ENCODE results near the gene MCF2L.

DNA sequence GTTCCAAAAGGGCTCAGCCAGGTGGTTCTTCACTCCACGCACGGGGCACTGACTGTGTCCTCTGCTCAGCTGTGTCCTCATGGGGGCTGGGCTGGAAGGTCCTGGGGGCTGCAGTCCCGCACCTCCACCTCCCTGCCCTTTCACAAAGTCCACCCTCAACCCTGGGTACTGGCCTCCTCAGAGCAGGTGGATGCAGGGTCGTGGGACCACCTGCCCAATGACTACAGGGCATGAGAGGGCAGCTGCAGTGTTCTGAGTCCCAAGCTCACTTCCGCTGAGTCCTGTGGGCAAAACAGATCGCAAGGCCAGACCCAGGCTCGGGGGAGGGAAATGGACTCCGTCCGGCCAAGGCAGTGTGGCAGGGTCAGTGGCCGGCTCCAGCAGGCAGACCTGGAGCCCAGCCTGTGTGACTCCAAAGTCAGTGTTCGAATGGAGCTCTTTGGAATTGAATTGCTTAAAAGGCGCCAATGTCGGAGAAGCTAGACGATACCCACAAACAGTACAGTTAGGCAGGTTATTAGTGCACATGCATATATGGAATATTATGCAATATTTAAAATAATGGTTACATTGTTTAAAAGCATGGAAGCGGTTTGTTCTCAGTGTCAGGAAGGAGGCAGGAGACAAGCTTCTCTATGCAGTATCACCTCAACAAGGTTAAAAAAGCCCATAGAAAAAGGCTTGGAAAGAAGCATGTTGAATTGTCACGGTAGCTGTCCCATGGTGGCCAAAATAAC lies 54.8 kb downstream of the MCF2L start:
- TF ChIP-seq POLR2A (IDR thresholded peaks at IDR 0.05) (no peak), POLR2AphosphoS5 (IDR thresholded peaks at IDR 0.05) (no peak)
- TF ChIP-seq, protein P1, sequence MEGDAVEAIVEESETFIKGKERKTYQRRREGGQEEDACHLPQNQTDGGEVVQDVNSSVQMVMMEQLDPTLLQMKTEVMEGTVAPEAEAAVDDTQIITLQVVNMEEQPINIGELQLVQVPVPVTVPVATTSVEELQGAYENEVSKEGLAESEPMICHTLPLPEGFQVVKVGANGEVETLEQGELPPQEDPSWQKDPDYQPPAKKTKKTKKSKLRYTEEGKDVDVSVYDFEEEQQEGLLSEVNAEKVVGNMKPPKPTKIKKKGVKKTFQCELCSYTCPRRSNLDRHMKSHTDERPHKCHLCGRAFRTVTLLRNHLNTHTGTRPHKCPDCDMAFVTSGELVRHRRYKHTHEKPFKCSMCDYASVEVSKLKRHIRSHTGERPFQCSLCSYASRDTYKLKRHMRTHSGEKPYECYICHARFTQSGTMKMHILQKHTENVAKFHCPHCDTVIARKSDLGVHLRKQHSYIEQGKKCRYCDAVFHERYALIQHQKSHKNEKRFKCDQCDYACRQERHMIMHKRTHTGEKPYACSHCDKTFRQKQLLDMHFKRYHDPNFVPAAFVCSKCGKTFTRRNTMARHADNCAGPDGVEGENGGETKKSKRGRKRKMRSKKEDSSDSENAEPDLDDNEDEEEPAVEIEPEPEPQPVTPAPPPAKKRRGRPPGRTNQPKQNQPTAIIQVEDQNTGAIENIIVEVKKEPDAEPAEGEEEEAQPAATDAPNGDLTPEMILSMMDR (IDR thresholded peaks at IDR 0.05): no peak

Measured in breast epithelium (tissue), 3 donors.